OCI-LY7 (cell line): Measurements from ENCODE around the gene CSNK1D. TPM values are rescaled to one million over a fixed set of nuclear protein-coding genes. Genes with fewer than 3 reads are reported as not detected.

ENCODE experiments used
- BruUV-seq: library from RNA; stranded (reverse); fragments of 400-500 nt; replicated peaks from 2 replicates; lab custom pipeline; 2021; lab: Mats Ljungman, UMichigan
- CTCF ChIA-PET: fragments of 300-600 bp; sonication (Branson Sonifier 250); formaldehyde crosslinking; loops from one replicate; lab custom pipeline; 2022; ENCODE audit warnings: antibody characterized with exemption; ENCODE audit not compliant: unreplicated experiment; lab: Charles Lee
- POLR2A ChIA-PET: fragments of 300-600 bp; sonication (Branson Sonifier 250); formaldehyde crosslinking; loops from one replicate; lab custom pipeline; 2022; ENCODE audit warnings: antibody characterized with exemption; lab: Charles Lee
- DNase-seq: peaks from one replicate; pipeline ENCODE4 v3.0.0-alpha.2; 2015; ENCODE audit warnings: low spot score
- H2AFZ ChIP-seq: fragments of 200-600 bp; sonication (generic), shearing (Covaris generic); 2 replicates; pipeline ENCODE4 v1.6.1; 2014; ENCODE audit warnings: mild to moderate bottlenecking, antibody characterized with exemption, low read length, moderate library complexity
- H3K27ac ChIP-seq: fragments of 200-600 bp; sonication (generic); 2 replicates; pipeline ENCODE4 v1.5.1; 2014; ENCODE audit warnings: mixed run types, low read depth, mild to moderate bottlenecking, moderate library complexity, low read length, inconsistent platforms; ENCODE audit not compliant: poor library complexity, severe bottlenecking
- H3K36me3 ChIP-seq: fragments of 200-600 bp; sonication (generic); 2 replicates; pipeline ENCODE4 v1.6.1; 2014; ENCODE audit warnings: mild to moderate bottlenecking, antibody characterized with exemption, low read length, moderate library complexity, mixed read lengths; ENCODE audit not compliant: insufficient read depth
- H3K4me1 ChIP-seq: fragments of 200-600 bp; sonication (generic); 2 replicates; pipeline ENCODE4 v1.5.1; 2014; ENCODE audit warnings: mild to moderate bottlenecking, low read length; ENCODE audit not compliant: insufficient read depth, poor library complexity, severe bottlenecking
- H3K4me2 ChIP-seq: fragments of 200-600 bp; sonication (generic); 2 replicates; pipeline ENCODE4 v1.6.1; 2014; ENCODE audit warnings: mild to moderate bottlenecking, low read length
- H3K4me3 ChIP-seq: fragments of 200-600 bp; sonication (generic); 2 replicates; pipeline ENCODE4 v1.5.1; 2014; ENCODE audit warnings: mild to moderate bottlenecking, low read depth, low read length; ENCODE audit not compliant: poor library complexity, severe bottlenecking
- H3K79me2 ChIP-seq: fragments of 200-600 bp; sonication (generic); 2 replicates; pipeline ENCODE4 v1.6.1; 2016; ENCODE audit warnings: low read depth, mild to moderate bottlenecking, low read length, moderate library complexity, mixed read lengths; ENCODE audit not compliant: insufficient read depth
- H3K9me2 ChIP-seq: fragments of 200-600 bp; sonication (generic); 2 replicates; pipeline ENCODE4 v1.6.1; 2016; ENCODE audit warnings: mild to moderate bottlenecking, low read length, mixed read lengths; ENCODE audit not compliant: insufficient read depth
- H3K9me3 ChIP-seq: fragments of 200-600 bp; sonication (generic); 2 replicates; pipeline ENCODE4 v1.6.1; 2014; ENCODE audit warnings: mild to moderate bottlenecking, mixed run types, low read length, mixed read lengths
- H4K20me1 ChIP-seq: fragments of 200-600 bp; sonication (generic); 2 replicates; pipeline ENCODE4 v1.6.1; 2014; ENCODE audit warnings: mild to moderate bottlenecking, antibody characterized with exemption, low read length, moderate library complexity, mixed read lengths; ENCODE audit not compliant: insufficient read depth
- CTCF ChIP-seq: fragments of 200-600 bp; sonication (generic); conservative IDR thresholded peaks from 2 replicates; pipeline ENCODE4 v1.5.1; 2014; ENCODE audit warnings: mild to moderate bottlenecking, antibody characterized with exemption, low read length, moderate library complexity, mixed read lengths
- EZH2phosphoT487 ChIP-seq: fragments of 200-600 bp; sonication (generic); IDR thresholded peaks from 2 replicates; pipeline ENCODE4 v1.6.1; 2018; ENCODE audit warnings: low read depth, borderline replicate concordance, mild to moderate bottlenecking, mixed run types, antibody characterized with exemption, low read length, moderate library complexity, mixed read lengths
- intact Hi-C: fragments of 100-400 bp; cut with micrococcal nuclease; formaldehyde crosslinking; loops from one replicate; pipeline ENCODE4 v1.10.0; 2022; ENCODE audit not compliant: unreplicated experiment
- total RNA-seq, 2 experiments: library from RNA; depleted of rRNA in 1 of 2; stranded (reverse); fragments of >200 nt in 1 of 2; shearing (Covaris generic) in 1 of 2; gene quantifications; 2 replicates each; pipeline ENCODE4 v1.2.3, GENCODE V29; 2014 to 2022

The CSNK1D gene
- total RNA-seq, 2 experiments from 2014 or later: 53.0 to 181 TPM

DNA sequence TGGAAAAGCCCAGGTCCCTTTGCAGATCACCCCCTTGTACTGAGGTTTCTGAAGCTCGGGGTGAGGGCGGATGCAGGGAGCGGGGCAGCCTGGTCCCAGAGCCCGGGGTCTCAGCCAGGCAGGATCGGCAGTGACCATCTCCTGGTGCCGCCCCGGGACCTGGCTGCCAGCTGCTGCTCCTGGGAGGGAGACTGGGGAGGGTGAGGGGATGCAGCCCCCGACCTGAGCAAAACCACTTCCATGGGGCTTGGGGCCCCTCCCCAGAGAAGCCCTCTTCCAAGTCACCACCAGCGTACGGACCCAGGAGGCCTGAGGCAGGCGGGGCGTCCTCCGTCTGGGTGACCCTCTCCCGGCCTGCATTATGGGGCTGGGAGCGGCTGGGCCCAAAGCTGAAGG, 29.1 kb upstream of the CSNK1D start:
- H3K4me1 ChIP-seq: peaks cover 22% of the 10 kb centered on the region
- no peak overlapping the region for H3K4me2 ChIP-seq
- H4K20me1 ChIP-seq: no peaks in the 10 kb centered on the region
- intact Hi-C loops: no loop called here
- TF ChIP-seq CTCF (no peak), EZH2phosphoT487 (no peak)
- CTCF ChIA-PET: no interaction called here
- POLR2A ChIA-PET: interaction anchor here (0.6 kb wide), 1 partner anchor 43 kb away, joined by 3 read pairs; no protein-coding TSS in a partner anchor
- no peak overlapping the region for H3K27ac ChIP-seq
- DNase-seq: no peak
- H3K9me3 ChIP-seq: no peaks in the 10 kb centered on the region
- H3K79me2 ChIP-seq: no peaks in the 10 kb centered on the region
- H3K9me2 ChIP-seq: no peaks in the 10 kb centered on the region
- BruUV-seq: no TSS peak
- no peak overlapping the region for H2AFZ ChIP-seq
- H3K36me3 ChIP-seq: no peaks in the 10 kb centered on the region
- H3K4me3 ChIP-seq: no peak overlapping the region

GRCh38 chr17:82301916-82302567, 28.5 kb upstream of the CSNK1D start:
- Histone ChIP-seq H2AFZ (no peak overlapping the region), H3K36me3 (no peaks in the 10 kb centered on the region), H3K79me2 (no peaks in the 10 kb centered on the region), H3K4me2 (no peak overlapping the region), H3K9me2 (no peaks in the 10 kb centered on the region), H3K4me3 (no peak overlapping the region), H4K20me1 (no peaks in the 10 kb centered on the region), H3K27ac (no peak overlapping the region), H3K4me1 (peaks cover 27% of the 10 kb centered on the region), H3K9me3 (no peaks in the 10 kb centered on the region)
- no TSS peak for BruUV-seq
- ChIA-PET POLR2A (interaction anchor here (0.5 to 1.1 kb wide), 2 partner anchors 9 to 102 kb away, joined by 3 read pairs; no protein-coding TSS in a partner anchor), CTCF (no interaction called here)
- DNase-seq: no peak
- intact Hi-C loops: no loop called here
- TF ChIP-seq EZH2phosphoT487: no peak

DNA sequence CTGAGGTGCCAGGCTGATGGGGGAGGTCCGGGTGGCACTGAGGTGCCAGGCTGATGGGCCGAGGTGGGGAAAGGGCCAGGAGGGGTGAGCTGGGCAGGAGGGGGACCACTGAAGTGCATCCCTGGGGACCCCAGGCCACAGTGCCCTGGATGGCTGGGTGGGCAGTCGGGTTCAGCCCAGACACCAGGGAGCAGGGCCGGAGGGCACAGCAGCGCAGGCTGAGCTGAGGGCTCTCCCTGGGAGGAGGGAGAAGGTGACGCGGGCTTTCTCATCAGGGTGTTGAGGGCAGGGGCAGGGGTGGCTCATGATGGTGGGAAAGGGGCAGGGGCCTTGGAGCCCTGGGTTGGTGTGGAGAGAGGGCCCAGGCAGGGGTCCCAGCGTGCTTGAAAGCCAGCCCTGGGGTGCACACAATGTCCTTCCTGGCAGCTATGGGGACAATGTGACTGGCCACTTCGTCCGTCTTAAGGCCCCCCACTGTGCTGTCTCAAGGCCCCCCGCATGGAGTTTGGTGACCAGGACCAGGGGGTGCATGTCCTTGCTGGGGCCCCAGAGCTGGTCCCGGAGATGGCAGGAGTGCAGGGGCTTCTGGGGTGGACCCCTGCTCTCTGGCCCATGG, 27.9 kb upstream of the CSNK1D start:
- no peaks in the 10 kb centered on the region for H3K9me3 ChIP-seq
- no peak overlapping the region for H2AFZ ChIP-seq
- no peak overlapping the region for H3K27ac ChIP-seq
- H3K9me2 ChIP-seq: no peaks in the 10 kb centered on the region
- ChIA-PET CTCF (no interaction called here), POLR2A (interaction anchor here (0.5 to 1.1 kb wide), 3 partner anchors 9 to 101 kb away, joined by 3 read pairs; no protein-coding TSS in a partner anchor)
- no peaks in the 10 kb centered on the region for H3K36me3 ChIP-seq
- no TSS peak for BruUV-seq
- TF ChIP-seq EZH2phosphoT487: no peak
- TF ChIP-seq CTCF: no peak
- H4K20me1 ChIP-seq: no peaks in the 10 kb centered on the region
- peaks cover 34% of the 10 kb centered on the region for H3K4me1 ChIP-seq
- intact Hi-C loops: no loop called here
- DNase-seq: no peak
- no peaks in the 10 kb centered on the region for H3K79me2 ChIP-seq
- H3K4me2 ChIP-seq: peak overlapping the region; percentile 24; the same call in 1 of the 2 replicates
- H3K4me3 ChIP-seq: no peak overlapping the region
